Measurements from ENCODE around the gene ALG9.

ALG9 gene

GRCh38 chr11:111878849-111879636 is 7.7 kb upstream of the ALG9 start, which contains the start of the genes CFAP68 and FDXACB1:
TSS of gene CFAP68 (plus strand) at chr11:111879541. CDS start at chr11:111879561, 20 bp downstream.
TSS of gene FDXACB1 (minus strand) at chr11:111879165. CDS start at chr11:111879132, 33 bp downstream.
- DNase-seq = peak; percentile 100

GRCh38 chr11:111878385-111878848 is 7.0 kb upstream of the ALG9 start:
- DNase-seq = peak; percentile 94

GRCh38 chr11:111871693-111872161 is 346 bp upstream of the ALG9 start:
- DNase-seq = peak; percentile 69

- DNase-seq = no peak
Observed at GRCh38 chr11:111870522-111870885, 877 bp downstream of the ALG9 start.

- DNase-seq = no peak
Observed at GRCh38 chr11:111870113-111870512, 1.3 kb downstream of the ALG9 start.

- no peak for DNase-seq
Observed at GRCh38 chr11:111860257-111860656, 11.1 kb downstream of the ALG9 start.

GRCh38 chr11:111855506-111855905 is 15.9 kb downstream of the ALG9 start:
- DNase-seq = no peak

GRCh38 chr11:111852103-111852502 is 19.3 kb downstream of the ALG9 start:
- DNase-seq = no peak

- no peak for DNase-seq
Observed at GRCh38 chr11:111851636-111852035, 19.7 kb downstream of the ALG9 start.

GRCh38 chr11:111851067-111851466 is 20.3 kb downstream of the ALG9 start:
- no peak for DNase-seq

GRCh38 chr11:111849631-111850030 is 21.8 kb downstream of the ALG9 start:
- DNase-seq = no peak

GRCh38 chr11:111846636-111847035 is 24.7 kb downstream of the ALG9 start:
- DNase-seq = no peak

GRCh38 chr11:111846063-111846462 is 25.3 kb downstream of the ALG9 start:
- no peak for DNase-seq

- no peak for DNase-seq
Observed at GRCh38 chr11:111845276-111846028, 25.9 kb downstream of the ALG9 start.

- DNase-seq = no peak
Observed at GRCh38 chr11:111843661-111844060, 27.7 kb downstream of the ALG9 start.

- peak; percentile 89 for DNase-seq
Observed at GRCh38 chr11:111841370-111842053, 29.9 kb downstream of the ALG9 start.

GRCh38 chr11:111840143-111840542 is 31.2 kb downstream of the ALG9 start:
- no peak for DNase-seq

- DNase-seq = no peak
Observed at GRCh38 chr11:111838054-111838453, 33.3 kb downstream of the ALG9 start.

GRCh38 chr11:111837366-111837891 is 34.0 kb downstream of the ALG9 start:
- DNase-seq = no peak

- DNase-seq = no peak
Observed at GRCh38 chr11:111836721-111837120, 34.7 kb downstream of the ALG9 start.

- no peak for DNase-seq
Observed at GRCh38 chr11:111836162-111836561, 35.2 kb downstream of the ALG9 start.

GRCh38 chr11:111835665-111836064 is 35.7 kb downstream of the ALG9 start:
- DNase-seq = no peak
